ENCODE data around the gene PSPN.
"Not testable (repeated sequence)": the region's sequence is repeated elsewhere in the genome, so short reads cannot be mapped to it uniquely, and the experiment has no call there.

Gene PSPN

GRCh38 chr19:6360445-6360844 is 15.3 kb downstream of the PSPN start:
- not testable (repeated sequence) for H3K4me1 ChIP-seq (ENCODE audit: control insufficient read depth, insufficient read depth, low read length); DNase-seq (ENCODE audit: low read depth); H3K4me3 ChIP-seq (ENCODE audit: low read length); H3K9ac ChIP-seq (ENCODE audit: low read length); H3K27me3 ChIP-seq (replicated peaks; ENCODE audit: control insufficient read depth, insufficient read depth, low read length); H3K9me3 ChIP-seq (ENCODE audit: control insufficient read depth, low read length)
- peaks cover 11% of the 10 kb centered on the region for H3K36me3 ChIP-seq (ENCODE audit: control insufficient read depth, insufficient read depth, low read length, severe bottlenecking)

GRCh38 chr19:6359568-6360341 is 16.0 kb downstream of the PSPN start:
- H3K27me3 ChIP-seq (replicated peaks; ENCODE audit: control insufficient read depth, insufficient read depth, low read length): no peaks in the 10 kb centered on the region
- peaks cover 6% of the 10 kb centered on the region for H3K4me1 ChIP-seq (ENCODE audit: control insufficient read depth, insufficient read depth, low read length)
- DNase-seq (ENCODE audit: low read depth): no peak
- no peaks in the 10 kb centered on the region for H3K9me3 ChIP-seq (ENCODE audit: control insufficient read depth, low read length)
- H3K36me3 ChIP-seq (ENCODE audit: control insufficient read depth, insufficient read depth, low read length, severe bottlenecking): peaks cover 5% of the 10 kb centered on the region
- H3K4me3 ChIP-seq (ENCODE audit: low read length): no peak overlapping the region
- no peak overlapping the region for H3K9ac ChIP-seq (ENCODE audit: low read length)

- peaks cover 6% of the 10 kb centered on the region for H3K4me1 ChIP-seq (ENCODE audit: control insufficient read depth, insufficient read depth, low read length)
- no peak overlapping the region for H3K9ac ChIP-seq (ENCODE audit: low read length)
- no peak for DNase-seq (ENCODE audit: low read depth)
- H3K9me3 ChIP-seq (ENCODE audit: control insufficient read depth, low read length): no peaks in the 10 kb centered on the region
- no peaks in the 10 kb centered on the region for H3K36me3 ChIP-seq (ENCODE audit: control insufficient read depth, insufficient read depth, low read length, severe bottlenecking)
- no peaks in the 10 kb centered on the region for H3K27me3 ChIP-seq (replicated peaks; ENCODE audit: control insufficient read depth, insufficient read depth, low read length)
- H3K4me3 ChIP-seq (ENCODE audit: low read length): no peak overlapping the region
These were observed 17.7 kb downstream of the PSPN start for GRCh38 chr19:6358003-6358402.

GRCh38 chr19:6357174-6357573 is 18.6 kb downstream of the PSPN start:
- H3K4me3 ChIP-seq (ENCODE audit: low read length): no peak overlapping the region
- H3K9ac ChIP-seq (ENCODE audit: low read length): no peak overlapping the region
- H3K9me3 ChIP-seq (ENCODE audit: control insufficient read depth, low read length): peaks cover 6% of the 10 kb centered on the region
- DNase-seq (ENCODE audit: low read depth): no peak
- H3K27me3 ChIP-seq (replicated peaks; ENCODE audit: control insufficient read depth, insufficient read depth, low read length): no peaks in the 10 kb centered on the region
- no peaks in the 10 kb centered on the region for H3K36me3 ChIP-seq (ENCODE audit: control insufficient read depth, insufficient read depth, low read length, severe bottlenecking)
- H3K4me1 ChIP-seq (ENCODE audit: control insufficient read depth, insufficient read depth, low read length): peaks cover 2% of the 10 kb centered on the region

GRCh38 chr19:6355321-6356040 is 20.3 kb downstream of the PSPN start:
- not testable (repeated sequence) for H3K36me3 ChIP-seq (ENCODE audit: control insufficient read depth, insufficient read depth, low read length, severe bottlenecking); H3K4me1 ChIP-seq (ENCODE audit: control insufficient read depth, insufficient read depth, low read length); H3K27me3 ChIP-seq (replicated peaks; ENCODE audit: control insufficient read depth, insufficient read depth, low read length); H3K9ac ChIP-seq (ENCODE audit: low read length); DNase-seq (ENCODE audit: low read depth); H3K4me3 ChIP-seq (ENCODE audit: low read length); H3K9me3 ChIP-seq (ENCODE audit: control insufficient read depth, low read length)

- peaks cover 8% of the 10 kb centered on the region for H3K9me3 ChIP-seq (ENCODE audit: control insufficient read depth, low read length)
- peak; percentile 71 for DNase-seq (ENCODE audit: low read depth)
- H3K4me3 ChIP-seq (ENCODE audit: low read length): no peak overlapping the region
- H3K9ac ChIP-seq (ENCODE audit: low read length): no peak overlapping the region
- no peaks in the 10 kb centered on the region for H3K36me3 ChIP-seq (ENCODE audit: control insufficient read depth, insufficient read depth, low read length, severe bottlenecking)
- no peaks in the 10 kb centered on the region for H3K27me3 ChIP-seq (replicated peaks; ENCODE audit: control insufficient read depth, insufficient read depth, low read length)
- no peaks in the 10 kb centered on the region for H3K4me1 ChIP-seq (ENCODE audit: control insufficient read depth, insufficient read depth, low read length)
These were observed 21.5 kb downstream of the PSPN start for GRCh38 chr19:6354098-6354674.

GRCh38 chr19:6352381-6353165 is 23.2 kb downstream of the PSPN start:
- Histone ChIP-seq H3K27me3 (replicated peaks; ENCODE audit: control insufficient read depth, insufficient read depth, low read length) (no peaks in the 10 kb centered on the region), H3K36me3 (ENCODE audit: control insufficient read depth, insufficient read depth, low read length, severe bottlenecking) (no peaks in the 10 kb centered on the region), H3K9me3 (ENCODE audit: control insufficient read depth, low read length) (peaks cover 8% of the 10 kb centered on the region), H3K4me1 (ENCODE audit: control insufficient read depth, insufficient read depth, low read length) (no peaks in the 10 kb centered on the region), H3K4me3 (ENCODE audit: low read length) (no peak overlapping the region), H3K9ac (ENCODE audit: low read length) (no peak overlapping the region)
- no peak for DNase-seq (ENCODE audit: low read depth)

- Histone ChIP-seq H3K9ac (ENCODE audit: low read length) (no peak overlapping the region), H3K9me3 (ENCODE audit: control insufficient read depth, low read length) (peaks cover 8% of the 10 kb centered on the region), H3K4me1 (ENCODE audit: control insufficient read depth, insufficient read depth, low read length) (no peaks in the 10 kb centered on the region), H3K36me3 (ENCODE audit: control insufficient read depth, insufficient read depth, low read length, severe bottlenecking) (no peaks in the 10 kb centered on the region), H3K4me3 (ENCODE audit: low read length) (no peak overlapping the region), H3K27me3 (replicated peaks; ENCODE audit: control insufficient read depth, insufficient read depth, low read length) (no peaks in the 10 kb centered on the region)
- no peak for DNase-seq (ENCODE audit: low read depth)
These were observed 25.0 kb downstream of the PSPN start for GRCh38 chr19:6350688-6351087.

GRCh38 chr19:6349271-6349670 is 26.5 kb downstream of the PSPN start:
- H3K27me3 ChIP-seq (replicated peaks; ENCODE audit: control insufficient read depth, insufficient read depth, low read length); H3K4me1 ChIP-seq (ENCODE audit: control insufficient read depth, insufficient read depth, low read length); DNase-seq (ENCODE audit: low read depth); H3K36me3 ChIP-seq (ENCODE audit: control insufficient read depth, insufficient read depth, low read length, severe bottlenecking); H3K9me3 ChIP-seq (ENCODE audit: control insufficient read depth, low read length); H3K9ac ChIP-seq (ENCODE audit: low read length); H3K4me3 ChIP-seq (ENCODE audit: low read length): not testable (repeated sequence)

GRCh38 chr19:6343462-6343861 is 32.3 kb downstream of the PSPN start:
- H3K4me3 ChIP-seq (ENCODE audit: low read length): no peak overlapping the region
- H3K9me3 ChIP-seq (ENCODE audit: control insufficient read depth, low read length): no peaks in the 10 kb centered on the region
- no peaks in the 10 kb centered on the region for H3K4me1 ChIP-seq (ENCODE audit: control insufficient read depth, insufficient read depth, low read length)
- H3K9ac ChIP-seq (ENCODE audit: low read length): no peak overlapping the region
- no peak for DNase-seq (ENCODE audit: low read depth)
- no peaks in the 10 kb centered on the region for H3K36me3 ChIP-seq (ENCODE audit: control insufficient read depth, insufficient read depth, low read length, severe bottlenecking)
- peaks cover 7% of the 10 kb centered on the region for H3K27me3 ChIP-seq (replicated peaks; ENCODE audit: control insufficient read depth, insufficient read depth, low read length)
